ENCODE measurements around the gene HNRNPA2B1. TPM values are rescaled to one million over a fixed set of nuclear protein-coding genes. Genes with fewer than 3 reads are reported as not detected.
"Not testable (repeated sequence)": the region's sequence is repeated elsewhere in the genome, so short reads cannot be mapped to it uniquely, and the experiment has no call there.

HNRNPA2B1 gene
- polyA plus RNA-seq, 1 of the 3 experiments (the other 2 are of a cell fraction) = 483 TPM

- peaks cover 86 to 95% of the 10 kb centered on the region in 2 experiments for H3K36me3 ChIP-seq (replicated peaks in 1 of 2; ENCODE audit: control insufficient read depth in 1 of 2, insufficient read depth in 2 of 2, low read length in 1 of 2)
- no peak overlapping the region for H3K4me2 ChIP-seq
- WGBS (ENCODE audit: low lambda C conversion rate) = 84% methylated on average over 5 of the region's 5 CpGs
- no peak overlapping the region for H3K4me3 ChIP-seq (ENCODE audit: low read depth in 2 of 2, low read length in 1 of 2)
- peaks cover 88% of the 10 kb centered on the region for H3F3A ChIP-seq (replicated peaks; ENCODE audit: insufficient read depth)
- no peaks in the 10 kb centered on the region for H3K9me2 ChIP-seq
- no peak overlapping the region for H2AFZ ChIP-seq (ENCODE audit: low read depth)
- TF ChIP-seq EP300 (IDR thresholded peaks at IDR 0.05; ENCODE audit: borderline replicate concordance in 1 of 2, low read depth in 1 of 2, low read length in 1 of 2) = no peak
- no peak for TF ChIP-seq PBX3 (IDR thresholded peaks at IDR 0.05)
- no peak for TF ChIP-seq MEF2A (IDR thresholded peaks at IDR 0.05; ENCODE audit: borderline replicate concordance, low read depth)
- no peak for TF ChIP-seq REST (IDR thresholded peaks at IDR 0.05; ENCODE audit: low read depth, low read length)
- TF ChIP-seq TEAD4 (IDR thresholded peaks at IDR 0.05; ENCODE audit: borderline replicate concordance, insufficient read depth) = no peak
- TF ChIP-seq ELF1 (IDR thresholded peaks at IDR 0.05) = no peak
- no peak for TF ChIP-seq MXI1 (IDR thresholded peaks at IDR 0.05; ENCODE audit: low read depth, low read length)
- TF ChIP-seq USF2 (IDR thresholded peaks at IDR 0.05; ENCODE audit: borderline replicate concordance, low read depth, low read length) = no peak
- no peak for TF ChIP-seq USF1 (IDR thresholded peaks at IDR 0.05; ENCODE audit: borderline replicate concordance, low read depth)
- no peak for TF ChIP-seq EZH2phosphoT487 (IDR thresholded peaks at IDR 0.05; ENCODE audit: borderline replicate concordance, low read depth)
- no peak for TF ChIP-seq POLR2AphosphoS5 (IDR thresholded peaks at IDR 0.05; ENCODE audit: low read depth, low read length)
- TF ChIP-seq IRF3 (IDR thresholded peaks at IDR 0.05; ENCODE audit: low read depth, low read length) = no peak
- no peak for TF ChIP-seq FOSL2 (IDR thresholded peaks at IDR 0.05; ENCODE audit: borderline replicate concordance, low read depth)
- TF ChIP-seq RCOR1 (IDR thresholded peaks at IDR 0.05; ENCODE audit: low read length) = no peak
- peaks cover 99% of the 10 kb centered on the region for H4K20me1 ChIP-seq (ENCODE audit: insufficient read depth)
- ChIA-PET POLR2A (interaction anchor here (0.6 kb wide), 1 partner anchor 15 kb away, joined by 5 read pairs; no protein-coding TSS in a partner anchor), CTCF (interaction anchor here (0.6 to 11.3 kb wide), 5 partner anchors 109 to 461 kb away, joined by 3 to 260 read pairs (median 4); no protein-coding TSS in a partner anchor)
- no peak overlapping the region for H3K27ac ChIP-seq (ENCODE audit: low read depth in 2 of 2, low read length in 1 of 2)
- no peak overlapping the region for H3K9ac ChIP-seq
- no peak for DNase-seq
- H3K9me3 ChIP-seq = no peaks in the 10 kb centered on the region
- peaks cover 35 to 37% of the 10 kb centered on the region in 2 experiments for H3K4me1 ChIP-seq (ENCODE audit: control insufficient read depth in 1 of 2, insufficient read depth in 2 of 2, low read depth in 1 of 2, low read length in 1 of 2)
- peaks cover 99% of the 10 kb centered on the region for H3K79me2 ChIP-seq (ENCODE audit: insufficient read depth)
- no peaks in the 10 kb centered on the region for H3K27me3 ChIP-seq (ENCODE audit: insufficient read depth)
Measured at GRCh38 chr7:26195182-26195581, 5.4 kb downstream of the HNRNPA2B1 start.

- Histone ChIP-seq H4K20me1 (ENCODE audit: insufficient read depth) (peaks cover 98% of the 10 kb centered on the region), H3K4me1 (ENCODE audit: control insufficient read depth in 1 of 2, insufficient read depth in 2 of 2, low read depth in 1 of 2, low read length in 1 of 2) (peaks cover 35 to 37% of the 10 kb centered on the region in 2 experiments), H3K79me2 (ENCODE audit: insufficient read depth) (peaks cover 98% of the 10 kb centered on the region), H3K36me3 (replicated peaks in 1 of 2; ENCODE audit: control insufficient read depth in 1 of 2, insufficient read depth in 2 of 2, low read length in 1 of 2) (peaks cover 90 to 98% of the 10 kb centered on the region in 2 experiments), H3F3A (replicated peaks; ENCODE audit: insufficient read depth) (peaks cover 88% of the 10 kb centered on the region)
- not testable (repeated sequence) for H3K9ac ChIP-seq; H3K9me2 ChIP-seq; DNase-seq; H3K27ac ChIP-seq (ENCODE audit: low read depth in 2 of 2, low read length in 1 of 2); H3K9me3 ChIP-seq; H3K27me3 ChIP-seq (ENCODE audit: insufficient read depth); H3K4me2 ChIP-seq; H2AFZ ChIP-seq (ENCODE audit: low read depth); H3K4me3 ChIP-seq (ENCODE audit: low read depth in 2 of 2, low read length in 1 of 2)
- CTCF ChIA-PET = interaction anchor here (0.6 to 11.3 kb wide), 4 partner anchors 109 to 461 kb away, joined by 4 to 260 read pairs (median 4); no protein-coding TSS in a partner anchor
- WGBS (ENCODE audit: low lambda C conversion rate) = 77% methylated on average over 11 of the region's 11 CpGs
- POLR2A ChIA-PET = interaction anchor here (0.6 to 0.7 kb wide), 2 partner anchors 9 to 15 kb away, joined by 3 to 5 read pairs; no protein-coding TSS in a partner anchor
Measured at GRCh38 chr7:26194764-26195163, 5.8 kb downstream of the HNRNPA2B1 start.
